GM18526 (cell line): ENCODE data around the gene ZSWIM6.

Experiments
- POLR2A ChIP-seq: IDR thresholded peaks from 3 replicates; pipeline ENCODE4 v1.6.1; 2011; ENCODE audit not compliant: insufficient read length; ENCODE audit errors: extremely low read depth

ZSWIM6 gene

DNA sequence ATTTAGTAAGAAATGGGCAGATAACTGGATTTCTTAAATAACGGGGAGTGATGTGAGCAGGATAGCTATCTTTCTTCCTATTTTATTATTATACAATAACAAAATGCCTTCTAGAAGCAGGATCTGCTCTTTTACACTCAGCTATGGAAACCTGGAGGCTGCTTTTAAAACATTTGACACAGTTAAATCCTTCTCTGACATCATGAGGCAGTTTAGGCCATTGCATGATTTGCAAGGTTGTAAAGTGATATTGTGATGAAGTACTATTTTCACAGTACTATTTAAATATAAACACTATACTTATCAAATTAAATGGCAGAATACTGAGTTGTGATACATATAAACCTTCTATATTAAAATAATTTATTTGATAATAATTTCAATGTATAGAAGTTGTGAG, 93.9 kb downstream of the ZSWIM6 start:
- no peak for TF ChIP-seq POLR2A

DNA sequence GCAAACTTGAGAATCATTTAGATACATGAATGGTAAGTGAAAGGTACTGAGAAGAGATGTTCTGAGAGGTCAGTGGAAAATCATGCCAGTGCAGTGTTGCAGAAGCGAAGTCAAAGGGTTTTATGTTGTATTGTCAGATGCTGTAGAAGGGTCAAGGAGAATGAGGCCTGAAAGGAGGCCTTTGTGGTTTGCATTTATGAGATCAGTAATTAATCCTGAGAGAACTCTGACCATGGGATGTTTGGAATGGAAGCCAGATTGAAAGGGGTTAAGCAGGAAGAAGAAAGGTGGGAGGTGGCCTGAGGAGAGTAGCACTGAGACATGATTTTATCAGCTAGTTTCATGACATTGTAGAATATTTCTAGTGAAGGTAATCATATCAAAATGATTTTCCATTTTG, 97.8 kb downstream of the ZSWIM6 start:
- TF ChIP-seq POLR2A, result no peak

DNA sequence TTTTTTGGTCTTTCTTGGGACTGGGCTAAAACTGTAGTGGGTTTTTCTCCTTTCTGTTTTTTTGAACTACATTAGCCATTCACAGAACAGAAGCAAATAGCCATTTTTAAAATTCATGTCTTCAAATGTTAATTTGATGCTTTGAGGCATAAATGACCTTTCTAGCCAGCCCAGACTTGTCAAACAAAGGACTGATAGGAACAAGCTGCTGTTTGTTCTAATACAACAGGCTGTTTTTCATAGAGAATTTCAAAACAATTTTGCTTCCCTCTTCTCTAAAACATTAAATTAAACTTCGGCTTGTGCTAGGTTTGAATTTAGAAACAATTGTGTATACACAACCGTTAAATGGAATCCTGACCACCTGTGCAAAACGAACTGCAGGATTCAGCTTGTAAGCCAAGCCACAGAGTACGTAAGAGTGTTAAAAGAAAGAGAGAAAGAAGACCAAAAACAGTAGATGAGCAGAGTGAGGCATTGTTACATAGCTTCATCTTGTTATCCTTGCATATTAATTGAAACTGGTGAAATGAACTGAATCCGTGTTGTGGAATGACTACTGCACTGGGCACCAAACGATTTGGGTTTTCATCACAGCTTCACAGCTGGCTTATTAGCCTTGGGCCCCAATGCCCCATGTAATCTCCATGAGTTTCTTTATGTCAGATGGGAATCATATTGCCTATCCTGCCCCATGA, 100.0 kb downstream of the ZSWIM6 start:
- no peak for TF ChIP-seq POLR2A

DNA sequence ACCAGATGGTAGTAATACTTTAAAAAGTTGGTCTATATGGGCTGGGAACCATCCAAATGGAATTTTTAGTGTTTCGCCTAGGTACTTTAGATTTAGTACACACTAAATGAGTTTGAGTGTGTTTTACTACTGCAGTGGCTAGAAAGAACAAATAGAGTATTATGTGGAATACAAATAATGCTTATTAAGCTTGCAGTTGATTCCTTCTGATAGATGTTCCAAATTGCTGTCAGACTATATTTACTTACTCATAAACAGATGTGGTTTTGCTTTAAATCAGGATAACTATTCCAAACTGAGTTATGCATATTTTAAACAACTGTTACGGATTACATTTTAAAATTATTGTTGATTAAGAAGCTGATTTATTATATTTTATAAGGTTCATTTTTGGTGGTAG, 103.3 kb downstream of the ZSWIM6 start:
- TF ChIP-seq POLR2A, result no peak

DNA sequence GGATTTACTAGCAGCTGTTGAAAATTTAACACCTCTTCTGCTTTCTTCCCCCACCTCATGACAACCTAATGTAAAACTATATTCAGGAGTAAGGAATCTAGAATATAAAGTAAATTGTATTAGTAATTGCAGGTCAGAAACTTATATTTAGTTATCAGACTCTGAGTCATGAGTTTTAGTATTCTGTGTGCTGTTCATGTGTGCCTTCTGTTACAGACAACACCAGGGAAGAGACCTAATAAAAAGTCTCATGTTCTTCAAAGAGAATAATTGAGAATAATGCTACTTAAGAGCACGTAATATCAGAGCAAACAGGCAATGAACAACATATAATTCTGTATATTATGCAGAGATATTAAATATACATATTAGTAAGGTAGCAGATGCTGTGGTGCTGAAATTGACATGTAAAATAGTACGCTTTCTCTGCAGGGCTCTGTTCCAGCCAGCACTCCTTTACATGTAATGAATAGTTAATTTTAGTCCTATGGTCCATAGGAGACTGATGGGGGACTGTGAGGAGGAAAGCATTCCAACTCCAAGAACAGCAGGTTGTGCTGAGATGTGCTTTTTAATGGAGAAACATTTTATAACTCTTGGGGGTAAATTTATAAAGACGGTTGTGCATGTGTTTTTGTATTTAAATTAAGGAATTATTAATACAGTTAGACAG, 106.4 kb downstream of the ZSWIM6 start:
- TF ChIP-seq POLR2A, result no peak

DNA sequence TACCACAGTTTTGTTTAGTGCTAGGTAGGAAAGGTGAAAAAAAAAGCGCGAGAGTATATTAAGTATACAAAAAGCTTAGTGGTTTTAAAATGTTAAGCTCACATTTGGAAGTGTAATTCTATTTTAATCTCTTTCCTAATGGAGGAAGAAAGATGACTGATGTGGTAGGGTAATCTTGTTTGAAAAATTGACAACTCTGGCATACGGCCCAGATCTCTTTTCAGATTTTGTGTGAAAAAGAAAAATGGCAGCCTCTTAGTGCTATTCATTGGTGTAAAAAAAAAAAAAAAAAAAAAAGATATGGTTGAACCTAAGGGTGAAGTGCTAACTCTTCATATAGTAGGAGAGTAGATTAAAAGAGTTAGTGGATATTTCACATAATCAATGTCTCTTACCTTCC, 108.0 kb downstream of the ZSWIM6 start:
- TF ChIP-seq POLR2A, result no peak

GRCh38 chr5:61440596-61440995, 108.5 kb downstream of the ZSWIM6 start:
- TF ChIP-seq POLR2A, result no peak

- no peak for TF ChIP-seq POLR2A
Observed at GRCh38 chr5:61441742-61442141, 109.7 kb downstream of the ZSWIM6 start.

- no peak for TF ChIP-seq POLR2A
Observed at GRCh38 chr5:61447780-61448495, 115.9 kb downstream of the ZSWIM6 start.

DNA sequence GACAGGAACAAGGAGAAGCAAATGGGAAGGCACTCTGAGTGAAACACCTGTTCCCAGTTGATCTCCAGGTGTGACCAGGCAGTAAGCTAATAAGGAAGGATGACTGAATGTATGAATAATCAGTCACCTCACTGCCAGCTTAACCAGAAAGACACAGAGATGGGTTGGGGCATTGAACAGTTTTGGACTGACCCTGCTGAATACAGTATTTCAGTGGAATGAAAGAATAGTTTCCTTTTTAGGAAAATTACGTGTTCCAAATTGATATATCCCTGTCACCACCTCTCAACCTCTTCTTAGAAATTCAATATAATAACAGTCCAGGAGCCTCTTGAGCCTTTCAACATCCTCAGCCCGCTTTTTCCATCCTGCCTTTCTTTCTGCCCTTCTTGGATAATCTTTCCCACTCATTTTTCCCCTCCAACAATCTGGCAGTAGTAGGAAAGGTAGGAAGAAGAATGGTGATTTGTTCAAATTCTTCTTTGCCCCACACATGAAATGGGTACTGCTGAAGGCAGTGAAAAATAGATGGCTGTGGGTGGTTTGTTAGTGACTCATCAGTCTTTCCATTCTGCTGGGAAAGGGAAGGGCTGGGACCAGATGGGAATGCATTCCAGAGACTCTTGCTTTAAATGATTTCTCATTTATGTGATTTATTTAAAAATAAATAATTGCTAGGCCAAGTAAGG, 117.9 kb downstream of the ZSWIM6 start:
- TF ChIP-seq POLR2A, result no peak

- no peak for TF ChIP-seq POLR2A
Observed at GRCh38 chr5:61450493-61451279, 118.6 kb downstream of the ZSWIM6 start.

DNA sequence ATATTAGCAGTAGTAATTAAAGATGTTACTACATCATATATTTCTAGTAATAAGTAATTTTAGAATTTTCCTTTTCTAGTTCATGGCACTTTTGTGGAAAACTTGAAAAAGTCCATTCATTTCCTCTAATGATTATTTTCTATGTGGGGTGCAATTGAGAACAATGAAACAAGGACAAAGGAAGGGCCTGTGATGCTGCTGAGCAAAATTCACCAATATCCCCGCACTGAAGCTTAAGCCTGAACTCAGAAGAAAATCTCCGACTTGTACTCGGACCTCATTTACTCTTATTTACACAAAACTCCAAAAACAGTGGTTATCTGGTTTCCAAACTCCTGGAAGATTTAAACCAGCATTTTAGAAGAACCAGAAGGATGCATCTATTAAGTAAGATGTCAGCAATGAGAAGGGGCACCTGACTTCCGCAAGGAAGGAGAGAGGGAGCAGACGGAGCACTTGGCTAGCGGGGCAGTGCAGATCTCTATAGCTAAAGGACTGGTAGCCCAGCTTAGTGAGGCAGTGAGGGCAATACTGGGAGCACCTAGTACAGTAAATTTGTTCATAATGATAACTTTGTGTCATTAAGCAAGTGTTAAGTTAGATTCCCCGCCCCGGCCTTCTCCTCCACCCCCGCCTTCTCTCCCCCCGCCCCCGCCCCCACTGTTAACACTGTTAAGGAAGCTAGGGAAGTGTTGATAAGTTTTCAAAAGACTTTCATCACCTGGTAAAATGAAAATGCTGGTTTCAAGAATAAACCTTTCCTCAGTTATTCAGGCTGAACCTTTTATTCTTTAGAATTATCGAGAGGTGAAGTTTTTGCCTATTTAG, 123.3 kb downstream of the ZSWIM6 start:
- no peak for TF ChIP-seq POLR2A

DNA sequence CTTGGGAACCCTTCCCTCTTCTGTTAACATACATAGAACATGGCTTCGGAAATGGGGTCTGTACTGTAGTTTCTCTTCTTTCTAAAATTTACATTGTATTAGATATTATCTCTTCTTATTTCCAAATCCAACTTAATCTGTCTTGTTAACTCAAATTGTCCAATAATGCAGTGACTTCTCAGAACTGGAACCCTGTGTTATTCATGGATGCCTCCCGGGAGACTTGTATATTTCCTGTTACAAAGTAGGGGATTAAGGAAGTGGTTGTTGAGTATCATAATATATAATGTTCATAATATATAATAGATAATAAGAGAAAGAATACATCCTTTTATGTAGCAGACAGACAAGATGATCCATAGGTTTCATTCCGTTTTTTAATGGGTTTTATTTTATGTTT, 128.4 kb downstream of the ZSWIM6 start:
- TF ChIP-seq POLR2A, result no peak

DNA sequence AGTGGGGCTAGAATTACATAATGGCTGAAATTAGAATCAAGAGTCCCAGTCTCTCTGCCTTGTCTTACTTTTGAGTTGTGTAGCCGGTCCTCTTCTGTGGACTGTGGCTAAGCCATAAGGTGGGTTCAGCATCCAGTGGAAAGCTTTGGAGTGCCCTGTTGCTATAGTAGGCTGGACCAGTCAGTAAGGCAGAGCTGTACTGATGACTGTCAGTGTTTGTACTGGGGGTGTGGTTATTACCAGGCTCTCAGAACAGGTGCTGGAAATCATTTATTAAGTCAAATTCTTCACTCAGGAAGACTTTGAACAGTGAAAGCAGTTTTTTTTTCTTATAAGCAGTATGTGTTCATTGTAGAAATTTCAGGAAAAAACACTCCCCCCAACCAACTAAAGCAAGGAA, 129.4 kb downstream of the ZSWIM6 start:
- no peak for TF ChIP-seq POLR2A
